T-cell (primary cell): ENCODE data around the gene CCL8. TPM values are rescaled to one million over a fixed set of nuclear protein-coding genes. Genes with fewer than 3 reads are reported as not detected.

Source experiments
- ATAC-seq, 4 experiments: fragments of 200-7000 bp in 3 of 4; fragments of 150-1000 bp in 1 of 4; cut with Tn5 transposase; replicated peaks in 1 of 4; 1 replicate in 3 of 4; 2 replicates in 1 of 4; pipeline ENCODE4 v1.10.0; 2021; ENCODE audit warnings: moderate library complexity in 3 of 4, mild to moderate bottlenecking in 2 of 4, moderate number of reproducible peaks in 1 of 4
- CTCF ChIA-PET, 2 donors: fragments of 300-600 bp; sonication (Branson Sonifier 250); formaldehyde crosslinking; loops; one replicate each; lab custom pipeline; 2022; ENCODE audit warnings: antibody characterized with exemption in 2 of 2; lab: Charles Lee
- POLR2A ChIA-PET, 2 donors: fragments of 300-600 bp; sonication (Branson Sonifier 250); formaldehyde crosslinking; loops; one replicate each; lab custom pipeline; 2022; ENCODE audit warnings: antibody characterized with exemption in 2 of 2; lab: Charles Lee
- DNase-seq, 35 experiments: peaks; one replicate each; pipeline versions ENCODE4 v3.0.0 to v3.0.0-alpha.2; 2013 to 2023
- H3K27ac ChIP-seq: one replicate; pipeline ENCODE4 v1.5.1; 2013; ENCODE audit warnings: low read length
- H3K27me3 ChIP-seq, 2 experiments: replicated peaks in 1 of 2; 1 replicate in 1 of 2; 2 replicates in 1 of 2; pipeline versions ENCODE4 v1.6.1 to v1.7.0; 2013; ENCODE audit warnings: low read length in 1 of 2, mixed read lengths in 1 of 2; ENCODE audit not compliant: control insufficient read depth in 2 of 2, insufficient read depth in 2 of 2; ENCODE audit errors: extremely low read depth in 1 of 2
- H3K36me3 ChIP-seq, 2 donors: 1 replicate in 1 of 2; 2 replicates in 1 of 2; pipeline versions ENCODE4 v1.6.1 to v1.7.0; 2013; ENCODE audit warnings: low read length in 1 of 2; ENCODE audit not compliant: control insufficient read depth in 2 of 2, insufficient read depth in 1 of 2; ENCODE audit errors: extremely low read depth in 1 of 2
- H3K4me1 ChIP-seq, 2 experiments: 1 replicate in 1 of 2; 2 replicates in 1 of 2; pipeline versions ENCODE4 v1.6.1 to v1.7.0; 2013; ENCODE audit warnings: low read length in 2 of 2, mixed read lengths in 1 of 2; ENCODE audit not compliant: insufficient read depth in 2 of 2, control insufficient read depth in 1 of 2; ENCODE audit errors: extremely low read depth in 1 of 2
- H3K4me3 ChIP-seq, 2 donors: 1 replicate in 1 of 2; 2 replicates in 1 of 2; pipeline versions ENCODE4 v1.5.1 to v1.7.0; 2013; ENCODE audit warnings: mild to moderate bottlenecking in 2 of 2, low read length in 1 of 2, moderate library complexity in 1 of 2; ENCODE audit not compliant: control insufficient read depth in 1 of 2; ENCODE audit errors: extremely low read depth in 1 of 2
- H3K9me3 ChIP-seq: 2 replicates; pipeline ENCODE4 v1.7.0; 2013
- H3K27ac Mint-ChIP-seq, 2 donors: one replicate each; pipeline ENCODE4 v1.8.0; 2020 to 2021; ENCODE audit warnings: mild to moderate bottlenecking in 2 of 2, mixed read lengths in 2 of 2
- H3K27me3 Mint-ChIP-seq, 2 donors: one replicate each; pipeline ENCODE4 v1.8.0; 2021 to 2022; ENCODE audit warnings: mixed read lengths in 2 of 2
- H3K36me3 Mint-ChIP-seq: one replicate; pipeline ENCODE4 v1.8.0; 2021; ENCODE audit warnings: mixed read lengths
- H3K4me1 Mint-ChIP-seq, 3 donors: one replicate each; pipeline ENCODE4 v1.8.0; 2020 to 2022; ENCODE audit warnings: mixed read lengths in 3 of 3, mild to moderate bottlenecking in 1 of 3
- H3K4me3 Mint-ChIP-seq, 3 donors: one replicate each; pipeline ENCODE4 v1.8.0; 2020 to 2022; ENCODE audit warnings: mild to moderate bottlenecking in 3 of 3, mixed read lengths in 3 of 3, moderate library complexity in 3 of 3
- H3K9me3 Mint-ChIP-seq, 3 donors: one replicate each; pipeline ENCODE4 v1.8.0; 2020 to 2022; ENCODE audit warnings: mixed read lengths in 3 of 3
- WGBS: methylation state at CpG from one replicate; pipeline ENCODE4 v1.1.5; 2013; ENCODE audit warnings: missing lambda C conversion rate; ENCODE audit not compliant: insufficient coverage; 5-methylcytosine and 5-hydroxymethylcytosine counted together
- total RNA-seq, 35 experiments: library from RNA in 6 of 35; stranded (reverse) in 6 of 35; fragments of 120-200 nt in 1 of 35; gene quantifications; one replicate each; pipeline versions ENCODE4 v1.2.1 to v1.2.4 and lab custom pipeline; 2013 to 2026

Gene CCL8
- total RNA-seq, 5 donors from 2014 or later (not counting 1 experiment from before 2014, with no cell fraction given), result not detected

DNA sequence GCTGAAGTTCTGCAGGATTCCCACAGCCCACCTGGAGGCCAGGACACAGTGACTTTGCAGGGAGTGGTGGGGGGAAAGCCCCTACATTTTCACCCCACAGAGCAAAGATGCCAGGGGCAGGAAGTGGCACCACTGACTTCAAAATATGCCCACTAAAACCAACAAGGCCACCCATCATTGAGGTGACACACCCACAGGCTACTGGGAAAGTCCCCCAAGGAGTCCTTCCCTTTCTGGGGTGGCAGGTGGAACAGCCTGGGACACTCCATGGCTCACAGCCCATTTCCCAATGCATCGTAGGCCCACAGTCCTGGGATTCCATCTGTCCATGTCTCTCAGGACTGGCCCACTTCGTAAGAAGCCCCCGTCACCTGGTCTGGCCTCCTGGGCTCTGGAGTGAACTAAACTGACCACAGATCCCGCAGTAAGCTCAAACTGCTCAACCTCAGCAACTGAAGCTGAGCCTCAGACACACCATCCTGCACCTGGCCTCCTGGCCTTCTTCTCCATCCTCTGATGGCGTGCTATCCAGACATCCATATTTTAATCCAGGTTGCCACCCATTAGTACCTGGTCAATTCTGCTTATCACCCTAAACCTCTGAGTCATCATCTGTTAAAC lies 51.3 kb downstream of the CCL8 start:
- no peaks in the 10 kb centered on the region for H3K9me3 Mint-ChIP-seq
- H3K27me3 ChIP-seq, result peaks cover 0 to 3% of the 10 kb centered on the region in 2 experiments
- no peaks in the 10 kb centered on the region for H3K9me3 ChIP-seq
- H3K4me3 Mint-ChIP-seq, result no peak overlapping the region
- H3K36me3 Mint-ChIP-seq, result no peaks in the 10 kb centered on the region
- WGBS, result 72% methylated on average over 5 of the region's 5 CpGs
- CTCF ChIA-PET, result no interaction called here
- no peak overlapping the region for H3K4me3 ChIP-seq
- H3K36me3 ChIP-seq, result no peaks in the 10 kb centered on the region
- H3K27me3 Mint-ChIP-seq, result peaks cover 3 to 4% of the 10 kb centered on the region in 2 donors
- DNase-seq (no peak), ATAC-seq (no peak)
- peaks cover 0 to 1% of the 10 kb centered on the region in 2 experiments for H3K4me1 ChIP-seq
- POLR2A ChIA-PET, result no interaction called here
- H3K27ac ChIP-seq, result no peak overlapping the region
- no peak overlapping the region for H3K27ac Mint-ChIP-seq
- H3K4me1 Mint-ChIP-seq, result peaks cover 4 to 5% (median 5%) of the 10 kb centered on the region in 3 donors

DNA sequence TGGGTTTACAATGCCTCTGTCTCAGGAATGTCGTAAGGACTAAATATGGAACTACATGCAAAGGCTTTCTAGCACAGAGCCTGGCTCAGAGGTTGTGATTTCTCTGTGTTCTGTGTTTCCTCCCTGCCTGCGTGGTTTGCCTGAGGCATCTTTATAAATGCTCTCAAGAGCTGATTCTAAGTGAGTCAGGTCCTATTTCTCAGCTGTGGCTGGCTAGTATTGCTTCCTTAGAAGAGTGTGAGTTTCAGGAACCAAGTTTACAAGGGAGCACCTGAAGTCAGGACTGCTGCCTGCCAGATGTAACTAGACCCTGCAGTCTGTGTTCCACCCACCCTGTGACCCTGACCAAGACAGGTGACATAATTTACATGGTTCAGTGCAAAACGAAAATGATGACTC lies 51.8 kb downstream of the CCL8 start:
- no peaks in the 10 kb centered on the region for H3K36me3 ChIP-seq
- ATAC-seq, result no peak
- no peak for DNase-seq
- peaks cover 0 to 3% of the 10 kb centered on the region in 2 experiments for H3K27me3 ChIP-seq
- Mint-ChIP-seq H3K4me3 (no peak overlapping the region), H3K9me3 (no peaks in the 10 kb centered on the region), H3K27me3 (peaks cover 3 to 7% of the 10 kb centered on the region in 2 donors), H3K27ac (no peak overlapping the region), H3K4me1 (peaks cover 0 to 2% (median 2%) of the 10 kb centered on the region in 3 donors), H3K36me3 (no peaks in the 10 kb centered on the region)
- ChIA-PET CTCF (no interaction called here), POLR2A (no interaction called here)
- no peak overlapping the region for H3K4me3 ChIP-seq
- no peaks in the 10 kb centered on the region for H3K4me1 ChIP-seq
- H3K9me3 ChIP-seq, result no peaks in the 10 kb centered on the region
- H3K27ac ChIP-seq, result no peak overlapping the region
- 33% methylated on average over 3 of the region's 3 CpGs for WGBS

Other genes starting within 250 kb of the CCL8 start
- under 1 TPM in 3 of 5 donors, not detected in 2; 0.38 to 0.76 (median 0.60) TPM for gene CCL2, start 64.2 kb upstream of the CCL8 start, total RNA-seq
- not detected for gene CCL7, start 49.2 kb upstream of the CCL8 start, total RNA-seq
- not detected for gene CCL11, start 33.7 kb upstream of the CCL8 start, total RNA-seq
- gene CCL13, start 37.0 kb downstream of the CCL8 start, total RNA-seq, result not detected
- gene CCL1, start 43.8 kb downstream of the CCL8 start, total RNA-seq, result not detected